ENCODE measurements around the gene KRR1.

DNA sequence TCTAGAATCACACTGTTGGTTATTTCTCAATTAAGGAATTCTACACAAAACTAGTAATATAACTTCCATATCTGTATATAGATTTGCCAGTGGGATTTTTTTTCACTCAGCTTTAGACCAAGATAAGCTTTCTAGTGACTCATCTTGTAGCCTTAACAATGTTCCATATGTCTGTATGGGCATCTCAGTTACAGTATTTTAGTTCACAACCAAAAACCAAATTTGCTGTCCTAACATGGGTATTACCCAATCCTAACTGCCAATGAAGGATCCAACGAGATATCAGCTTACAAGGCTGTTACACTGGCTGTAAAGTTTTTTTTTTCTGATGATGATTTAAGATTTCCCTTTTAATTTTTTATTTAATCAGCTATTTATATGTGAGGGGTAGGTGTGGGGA lies 31.5 kb upstream of the KRR1 start:
- TF ChIP-seq, protein P1, sequence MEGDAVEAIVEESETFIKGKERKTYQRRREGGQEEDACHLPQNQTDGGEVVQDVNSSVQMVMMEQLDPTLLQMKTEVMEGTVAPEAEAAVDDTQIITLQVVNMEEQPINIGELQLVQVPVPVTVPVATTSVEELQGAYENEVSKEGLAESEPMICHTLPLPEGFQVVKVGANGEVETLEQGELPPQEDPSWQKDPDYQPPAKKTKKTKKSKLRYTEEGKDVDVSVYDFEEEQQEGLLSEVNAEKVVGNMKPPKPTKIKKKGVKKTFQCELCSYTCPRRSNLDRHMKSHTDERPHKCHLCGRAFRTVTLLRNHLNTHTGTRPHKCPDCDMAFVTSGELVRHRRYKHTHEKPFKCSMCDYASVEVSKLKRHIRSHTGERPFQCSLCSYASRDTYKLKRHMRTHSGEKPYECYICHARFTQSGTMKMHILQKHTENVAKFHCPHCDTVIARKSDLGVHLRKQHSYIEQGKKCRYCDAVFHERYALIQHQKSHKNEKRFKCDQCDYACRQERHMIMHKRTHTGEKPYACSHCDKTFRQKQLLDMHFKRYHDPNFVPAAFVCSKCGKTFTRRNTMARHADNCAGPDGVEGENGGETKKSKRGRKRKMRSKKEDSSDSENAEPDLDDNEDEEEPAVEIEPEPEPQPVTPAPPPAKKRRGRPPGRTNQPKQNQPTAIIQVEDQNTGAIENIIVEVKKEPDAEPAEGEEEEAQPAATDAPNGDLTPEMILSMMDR (conservative IDR thresholded peaks at IDR 0.05) = no peak
- TF ChIP-seq EZH2 (IDR thresholded peaks at IDR 0.05; ENCODE audit: low read depth) = no peak

Measured in PC-9 (cell line).